DMS 273 treated with DMSO at 0.1 percent for 48 hours (cell line): ENCODE data around the gene COL8A2.

Experiments used
- DNase-seq: peaks from one replicate; lab custom pipeline; 2025; lab: John Stamatoyannopoulos, UW

COL8A2 gene

DNA sequence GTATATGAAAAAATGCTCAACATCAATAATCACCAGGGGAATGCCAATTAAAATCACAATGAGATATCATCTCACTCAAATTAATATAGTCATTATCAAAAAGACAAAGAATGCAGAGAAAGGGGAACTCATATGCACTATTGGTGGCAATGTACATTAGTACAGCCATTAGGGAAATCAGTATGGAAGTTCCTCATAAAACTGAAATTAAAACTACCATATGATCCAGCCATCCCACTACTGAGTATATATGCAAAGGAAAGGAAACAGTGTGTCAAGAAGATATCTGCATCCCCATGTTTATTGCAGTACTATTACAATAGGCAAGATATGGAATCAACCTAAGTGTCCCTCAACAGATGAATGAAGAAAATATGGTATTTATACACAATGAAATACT lies 73.2 kb downstream of the COL8A2 start:
- no peak for DNase-seq
